Gastrocnemius medialis (tissue), 4 donors: ENCODE measurements around the gene IGF1R.

ENCODE experiments used
- CTCF ChIP-seq, 5 experiments: fragments of 450-650 bp in 3 of 5; fragments of 200-600 bp in 2 of 5; sonication (generic) in 2 of 5; IDR thresholded peaks in 4 of 5; conservative IDR thresholded peaks in 1 of 5; 1 replicate in 4 of 5; 2 replicates in 1 of 5; pipeline ENCODE4 v1.5.1; 2016 to 2019; ENCODE audit warnings: antibody characterized with exemption in 5 of 5, mild to moderate bottlenecking in 3 of 5, moderate library complexity in 3 of 5
- POLR2A ChIP-seq, 2 donors: fragments of 450-650 bp; IDR thresholded peaks; one replicate each; pipeline ENCODE4 v1.6.1; 2017; ENCODE audit warnings: antibody characterized with exemption in 2 of 2, mild to moderate bottlenecking in 2 of 2, moderate library complexity in 2 of 2

DNA sequence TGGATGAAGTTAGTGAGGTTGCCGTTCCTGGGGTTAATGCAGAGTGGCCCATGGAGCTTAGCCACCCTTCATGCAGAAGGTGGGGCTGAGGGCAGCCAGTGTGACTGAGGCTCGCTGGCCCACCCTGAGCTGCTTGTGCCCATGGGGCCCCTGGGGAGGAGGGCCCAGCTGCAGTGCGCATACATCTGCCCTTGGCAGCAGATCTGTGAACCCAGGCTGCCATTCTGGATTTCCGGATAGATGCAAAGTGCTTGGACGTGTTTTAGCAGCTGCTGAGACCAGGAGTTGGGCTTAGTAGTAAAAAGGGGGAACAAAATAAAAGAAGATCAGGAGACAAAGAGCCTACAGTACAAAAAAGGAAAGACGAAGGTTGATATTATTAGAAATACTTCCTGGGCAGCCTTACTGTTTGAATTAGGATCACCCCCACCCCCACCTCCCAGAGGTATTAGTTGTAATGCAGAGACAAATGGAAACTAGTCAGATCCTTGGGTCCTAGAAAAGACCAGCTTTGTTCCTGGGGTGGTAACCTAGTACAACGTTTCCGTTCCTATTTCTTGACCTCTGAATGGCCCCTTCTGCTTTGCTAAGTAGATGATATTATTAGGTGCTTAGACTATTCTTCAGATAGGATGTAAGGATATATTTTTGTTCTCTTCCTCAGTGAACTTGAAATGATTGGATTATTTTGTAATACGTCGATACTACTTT, 70.2 kb downstream of the IGF1R start:
- TF ChIP-seq CTCF (IDR thresholded peaks at IDR 0.05 in 4 of 5, conservative IDR thresholded peaks at IDR 0.05 in 1 of 5): no peak
- no peak for TF ChIP-seq POLR2A (IDR thresholded peaks at IDR 0.05)
